Measurements from ENCODE around the gene ANKS1A.

DNA sequence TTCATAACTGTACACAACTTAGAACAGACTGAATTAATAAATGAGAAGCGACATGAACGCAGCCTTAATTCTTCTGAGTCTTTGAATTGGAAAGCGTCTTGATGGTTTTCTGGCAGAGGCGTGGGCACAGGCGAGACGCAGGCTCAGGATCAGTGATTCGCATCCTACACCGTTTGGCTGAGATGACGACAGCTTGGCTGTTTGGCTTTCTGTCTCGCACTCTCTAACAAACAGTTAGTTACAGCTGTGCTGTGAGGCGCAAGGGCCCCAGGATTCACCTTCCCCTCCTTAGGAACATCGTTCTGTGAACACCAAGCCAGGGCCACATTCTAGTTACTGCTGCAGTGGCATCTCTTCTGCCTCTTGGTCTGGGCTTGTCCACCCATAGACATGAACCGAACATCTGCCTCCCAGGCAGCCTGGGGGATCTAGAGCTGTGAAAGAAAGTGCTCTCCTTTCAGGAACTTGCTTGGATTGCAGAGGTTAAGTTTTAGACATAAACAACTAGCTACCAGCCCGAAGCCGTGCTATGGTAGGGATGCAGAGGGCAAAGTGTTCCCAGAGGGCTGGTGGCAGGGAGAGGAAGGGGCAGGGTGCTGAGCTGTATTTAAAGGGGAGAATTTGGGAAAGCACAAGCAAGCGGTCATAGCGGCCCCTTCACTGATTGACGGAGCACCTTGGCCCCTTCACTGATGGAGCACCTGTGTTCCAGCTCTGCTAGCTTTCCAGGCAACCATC, 202.5 kb downstream of the ANKS1A start:
- TF ChIP-seq, protein P1, sequence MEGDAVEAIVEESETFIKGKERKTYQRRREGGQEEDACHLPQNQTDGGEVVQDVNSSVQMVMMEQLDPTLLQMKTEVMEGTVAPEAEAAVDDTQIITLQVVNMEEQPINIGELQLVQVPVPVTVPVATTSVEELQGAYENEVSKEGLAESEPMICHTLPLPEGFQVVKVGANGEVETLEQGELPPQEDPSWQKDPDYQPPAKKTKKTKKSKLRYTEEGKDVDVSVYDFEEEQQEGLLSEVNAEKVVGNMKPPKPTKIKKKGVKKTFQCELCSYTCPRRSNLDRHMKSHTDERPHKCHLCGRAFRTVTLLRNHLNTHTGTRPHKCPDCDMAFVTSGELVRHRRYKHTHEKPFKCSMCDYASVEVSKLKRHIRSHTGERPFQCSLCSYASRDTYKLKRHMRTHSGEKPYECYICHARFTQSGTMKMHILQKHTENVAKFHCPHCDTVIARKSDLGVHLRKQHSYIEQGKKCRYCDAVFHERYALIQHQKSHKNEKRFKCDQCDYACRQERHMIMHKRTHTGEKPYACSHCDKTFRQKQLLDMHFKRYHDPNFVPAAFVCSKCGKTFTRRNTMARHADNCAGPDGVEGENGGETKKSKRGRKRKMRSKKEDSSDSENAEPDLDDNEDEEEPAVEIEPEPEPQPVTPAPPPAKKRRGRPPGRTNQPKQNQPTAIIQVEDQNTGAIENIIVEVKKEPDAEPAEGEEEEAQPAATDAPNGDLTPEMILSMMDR (IDR thresholded peaks at IDR 0.05 in 4 of 5, conservative IDR thresholded peaks at IDR 0.05 in 1 of 5) = no peak
- TF ChIP-seq POLR2A (IDR thresholded peaks at IDR 0.05) = no peak
